Neuron (in vitro differentiated cells): ENCODE data around the gene AURKAIP1.

ENCODE experiments used
- H2AFZ ChIP-seq: one replicate; pipeline ENCODE4 v1.6.1; 2013; ENCODE audit warnings: low read depth, mild to moderate bottlenecking, inconsistent platforms, low read length, moderate library complexity
- H3K27me3 ChIP-seq: one replicate; pipeline ENCODE4 v1.6.1; 2013; ENCODE audit warnings: low read length; ENCODE audit not compliant: insufficient read depth
- H3K36me3 ChIP-seq: one replicate; pipeline ENCODE4 v1.6.1; 2013; ENCODE audit warnings: low read length; ENCODE audit not compliant: insufficient read depth
- H3K4me1 ChIP-seq: one replicate; pipeline ENCODE4 v1.6.1; 2013; ENCODE audit warnings: low read length; ENCODE audit not compliant: insufficient read depth
- H3K4me3 ChIP-seq: 2 replicates; pipeline ENCODE4 v1.5.1; 2013; ENCODE audit warnings: mild to moderate bottlenecking, low read length, moderate library complexity
- H3K9me3 ChIP-seq: one replicate; pipeline ENCODE4 v1.6.1; 2013; ENCODE audit warnings: low read length

AURKAIP1 gene

DNA sequence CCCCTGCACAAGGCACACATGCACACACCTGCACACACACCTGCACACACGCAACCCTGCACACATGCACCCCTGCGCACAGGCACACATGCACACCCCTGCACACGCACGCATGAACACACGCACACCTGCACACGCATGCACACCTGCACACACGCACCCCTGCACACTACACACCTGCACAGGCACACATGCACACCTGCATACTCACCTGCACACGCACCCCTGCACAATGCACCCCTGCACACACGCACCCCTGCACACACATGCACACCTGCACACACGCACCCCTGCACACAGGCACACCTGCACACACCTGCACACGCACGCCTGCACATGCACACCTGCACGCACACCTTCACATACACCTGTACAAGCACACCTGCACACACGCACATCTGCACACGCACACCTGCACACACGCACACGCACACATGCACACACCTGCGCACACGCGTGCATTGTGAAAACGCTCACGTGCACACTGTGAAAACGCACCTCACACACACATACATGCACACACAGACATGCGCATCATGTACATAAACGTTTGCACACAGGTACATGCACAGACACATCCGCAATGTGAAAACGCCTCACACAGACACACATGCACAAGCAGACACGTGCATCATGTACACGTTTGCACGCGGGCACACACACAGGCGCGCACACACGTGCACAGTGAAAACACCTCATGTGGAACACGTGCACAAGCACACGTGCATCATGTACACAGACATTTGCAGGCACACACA is 34.0 kb downstream of the AURKAIP1 start:
- H3K9me3 ChIP-seq = no peaks in the 10 kb centered on the region

DNA sequence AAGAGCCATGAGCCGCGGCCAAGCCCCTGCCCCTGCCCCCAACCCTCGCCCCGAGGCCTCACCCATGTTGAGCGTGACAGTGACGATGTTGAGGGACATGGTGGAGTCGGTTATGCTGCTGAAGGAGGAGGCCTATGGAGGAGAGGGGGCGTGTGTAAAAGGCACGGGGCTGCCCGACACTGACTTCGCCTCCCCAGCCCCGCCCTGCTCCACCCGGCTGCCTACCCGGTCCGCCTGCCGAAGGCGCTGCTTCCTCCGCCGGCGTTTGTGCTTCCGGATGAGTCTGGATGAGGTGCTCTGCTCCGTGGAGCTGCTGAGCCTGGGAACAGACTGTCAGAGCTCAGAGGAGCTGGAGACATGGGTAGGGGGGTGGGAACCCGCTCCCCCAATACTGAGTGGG is 34.8 kb downstream of the AURKAIP1 start:
- H3K36me3 ChIP-seq = peaks cover 31% of the 10 kb centered on the region
- no peaks in the 10 kb centered on the region for H3K9me3 ChIP-seq
- no peak overlapping the region for H3K4me3 ChIP-seq
- H3K4me1 ChIP-seq = peaks cover 1% of the 10 kb centered on the region
- H3K27me3 ChIP-seq = no peaks in the 10 kb centered on the region
- no peak overlapping the region for H2AFZ ChIP-seq

More for the DNA sequence above, 34.0 kb downstream of the AURKAIP1 start:
- Histone ChIP-seq H3K4me3 (no peak overlapping the region), H3K27me3 (no peaks in the 10 kb centered on the region), H3K36me3 (peaks cover 31% of the 10 kb centered on the region), H2AFZ (no peak overlapping the region), H3K4me1 (peaks cover 2% of the 10 kb centered on the region)

DNA sequence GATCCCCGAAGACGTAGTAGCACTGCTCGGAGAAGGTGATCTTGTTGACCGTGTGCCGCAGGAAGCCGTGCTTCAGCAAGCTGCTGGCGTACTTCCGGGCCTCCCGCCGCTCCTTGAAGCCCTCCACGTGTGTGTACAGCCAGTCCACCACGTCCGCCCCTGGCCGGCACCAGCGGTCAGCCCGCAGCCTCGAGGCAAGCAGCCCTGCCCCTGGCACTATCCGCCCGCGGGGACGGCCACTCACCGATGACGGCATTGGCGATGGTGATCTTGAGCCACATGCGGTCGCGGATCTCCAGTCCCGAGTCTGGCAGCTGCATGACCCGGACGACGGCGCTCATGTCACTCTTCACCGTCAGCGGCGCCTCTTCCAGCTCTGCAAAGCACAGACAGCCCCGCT is 36.7 kb downstream of the AURKAIP1 start:
- Histone ChIP-seq H2AFZ (no peak overlapping the region), H3K27me3 (no peaks in the 10 kb centered on the region), H3K36me3 (peaks cover 31% of the 10 kb centered on the region), H3K4me3 (no peak overlapping the region), H3K4me1 (no peaks in the 10 kb centered on the region), H3K9me3 (no peaks in the 10 kb centered on the region)

DNA sequence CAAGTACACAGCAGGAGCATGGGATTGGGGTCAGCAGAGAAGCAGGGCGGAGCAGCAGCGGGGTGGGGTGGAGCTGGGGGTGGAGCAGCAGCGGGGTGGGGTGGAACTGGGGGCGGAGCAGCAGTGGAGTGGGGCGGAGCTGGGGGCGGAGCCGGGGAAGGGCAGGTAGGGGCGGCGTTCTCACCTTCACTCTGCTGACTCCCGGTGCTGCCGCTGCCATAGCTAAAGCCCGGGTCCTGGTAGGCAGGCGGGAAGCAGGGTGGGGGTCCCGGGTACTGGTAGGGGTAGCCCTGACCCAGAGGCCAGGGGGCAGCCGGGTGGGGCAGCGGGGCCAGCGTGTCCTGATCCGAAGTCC is 37.2 kb downstream of the AURKAIP1 start:
- H3K4me1 ChIP-seq = no peaks in the 10 kb centered on the region
- no peaks in the 10 kb centered on the region for H3K27me3 ChIP-seq
- peaks cover 31% of the 10 kb centered on the region for H3K36me3 ChIP-seq
- no peak overlapping the region for H2AFZ ChIP-seq
- no peaks in the 10 kb centered on the region for H3K9me3 ChIP-seq
- H3K4me3 ChIP-seq = no peak overlapping the region

DNA sequence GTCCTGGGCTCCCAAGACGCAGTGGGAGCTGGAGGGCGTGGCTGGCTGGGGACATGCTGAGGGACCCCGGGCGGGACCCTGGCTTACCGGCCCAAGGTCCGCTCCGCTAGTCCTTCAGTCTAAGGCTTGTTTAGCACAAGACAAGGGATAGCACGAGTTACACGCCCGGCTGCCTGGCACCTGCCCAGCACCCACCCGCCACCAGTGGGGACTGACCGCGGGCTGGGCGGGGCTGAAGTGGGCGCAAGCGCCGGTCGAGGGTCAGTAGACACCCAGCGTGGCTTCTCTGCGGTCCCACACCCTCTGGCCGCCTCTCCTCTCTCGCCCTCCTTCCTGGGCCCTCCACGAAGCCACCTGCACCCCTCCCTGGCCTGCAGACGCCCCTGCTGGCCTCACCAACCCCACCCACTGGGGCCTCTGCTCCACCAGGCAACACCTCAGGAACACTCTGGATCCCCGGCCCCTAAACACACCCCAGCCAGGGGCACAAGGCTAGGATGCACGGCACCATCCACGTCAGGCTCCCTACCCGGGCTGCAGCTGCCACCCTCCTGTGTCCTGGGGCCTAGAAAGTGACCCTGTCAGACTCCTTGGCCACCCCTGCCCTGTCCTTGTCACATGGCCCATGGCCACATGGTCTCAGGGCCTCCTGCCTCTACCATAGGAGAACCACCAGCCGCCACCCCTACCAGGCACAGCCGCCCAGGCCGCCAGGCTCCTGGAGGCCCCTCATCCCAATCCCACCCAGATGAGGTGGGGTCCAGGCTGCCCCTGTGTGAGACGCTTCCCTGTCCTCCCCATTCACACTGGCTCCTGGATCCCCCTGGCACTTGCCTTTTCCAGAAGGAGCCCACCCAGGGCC is 37.8 kb downstream of the AURKAIP1 start:
- Histone ChIP-seq H2AFZ (no peak overlapping the region), H3K4me1 (no peaks in the 10 kb centered on the region), H3K27me3 (no peaks in the 10 kb centered on the region), H3K36me3 (peaks cover 31% of the 10 kb centered on the region), H3K4me3 (no peak overlapping the region), H3K9me3 (no peaks in the 10 kb centered on the region)

DNA sequence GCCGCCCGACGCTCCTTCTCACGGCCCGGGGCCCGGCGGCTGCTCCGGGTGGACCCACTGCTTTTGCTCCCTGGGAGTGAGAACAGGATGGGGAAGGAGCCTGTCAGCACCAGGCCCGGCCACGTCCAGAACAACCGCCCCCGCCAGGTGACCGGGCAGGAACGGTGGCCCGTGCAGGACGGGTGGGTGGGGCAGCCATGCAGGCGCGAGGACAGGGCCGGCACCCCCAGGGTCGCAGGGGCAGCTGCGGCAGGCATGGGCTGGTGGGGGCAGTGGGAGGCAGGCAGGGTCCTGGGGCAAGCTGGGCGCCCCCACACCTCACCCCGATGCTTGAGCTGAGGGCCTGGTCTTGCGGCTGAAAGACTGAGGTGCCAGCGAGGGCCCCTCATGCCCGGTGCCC is 38.6 kb downstream of the AURKAIP1 start:
- no peaks in the 10 kb centered on the region for H3K27me3 ChIP-seq
- peaks cover under 1% of the 10 kb centered on the region for H3K4me1 ChIP-seq
- peaks cover 29% of the 10 kb centered on the region for H3K36me3 ChIP-seq

DNA sequence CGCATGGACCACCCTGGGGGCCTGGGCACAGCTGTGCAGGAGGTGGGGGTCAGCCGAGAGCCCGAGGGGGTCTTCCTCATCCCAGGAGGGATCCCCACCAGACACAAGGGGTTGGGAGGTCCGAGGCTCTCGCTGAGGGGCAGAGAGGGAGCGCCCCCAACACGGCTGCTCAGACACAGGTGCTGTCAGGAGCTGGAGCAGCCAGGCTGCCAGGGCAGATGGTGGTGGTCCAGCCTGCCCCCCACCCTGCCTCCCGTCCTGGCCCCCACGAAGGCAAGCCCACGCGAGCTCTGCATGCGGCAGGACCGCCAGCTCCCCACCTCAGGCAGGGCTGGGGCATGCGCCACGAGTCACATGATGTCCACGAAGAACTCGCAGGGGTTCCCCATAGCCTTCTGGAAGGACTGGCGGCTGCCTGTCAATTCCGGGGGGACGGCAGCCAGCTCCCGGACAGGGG is 39.2 kb downstream of the AURKAIP1 start:
- Histone ChIP-seq H3K4me1 (peaks cover 7% of the 10 kb centered on the region), H3K27me3 (no peaks in the 10 kb centered on the region), H3K9me3 (no peaks in the 10 kb centered on the region), H3K36me3 (peaks cover 23% of the 10 kb centered on the region), H2AFZ (no peak overlapping the region), H3K4me3 (no peak overlapping the region)

More for the DNA sequence above, 38.6 kb downstream of the AURKAIP1 start:
- Histone ChIP-seq H3K9me3 (no peaks in the 10 kb centered on the region), H2AFZ (no peak overlapping the region), H3K4me3 (no peak overlapping the region)

DNA sequence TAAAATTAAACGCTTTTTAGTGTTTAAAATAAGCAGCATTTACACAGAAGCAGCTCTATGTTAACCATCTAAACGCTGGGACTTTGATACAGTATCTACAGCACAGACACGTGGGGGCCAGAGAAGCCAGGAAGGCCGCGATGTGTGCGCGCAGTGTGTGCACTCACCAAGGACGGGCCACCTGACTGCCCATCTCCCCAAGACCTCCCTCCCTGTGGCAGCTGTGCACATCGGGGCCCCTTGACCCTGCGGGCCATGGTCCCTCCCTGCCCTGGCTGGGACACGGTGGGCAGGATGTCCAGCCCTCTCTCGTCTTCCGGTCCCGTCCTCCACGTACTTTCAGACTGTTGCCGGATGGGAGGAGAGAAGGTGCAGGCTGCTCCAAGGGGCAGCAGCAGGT is 39.7 kb downstream of the AURKAIP1 start:
- Histone ChIP-seq H3K4me1 (peaks cover 12% of the 10 kb centered on the region), H3K9me3 (no peaks in the 10 kb centered on the region), H2AFZ (no peak overlapping the region), H3K36me3 (peaks cover 18% of the 10 kb centered on the region), H3K4me3 (no peak overlapping the region), H3K27me3 (no peaks in the 10 kb centered on the region)

DNA sequence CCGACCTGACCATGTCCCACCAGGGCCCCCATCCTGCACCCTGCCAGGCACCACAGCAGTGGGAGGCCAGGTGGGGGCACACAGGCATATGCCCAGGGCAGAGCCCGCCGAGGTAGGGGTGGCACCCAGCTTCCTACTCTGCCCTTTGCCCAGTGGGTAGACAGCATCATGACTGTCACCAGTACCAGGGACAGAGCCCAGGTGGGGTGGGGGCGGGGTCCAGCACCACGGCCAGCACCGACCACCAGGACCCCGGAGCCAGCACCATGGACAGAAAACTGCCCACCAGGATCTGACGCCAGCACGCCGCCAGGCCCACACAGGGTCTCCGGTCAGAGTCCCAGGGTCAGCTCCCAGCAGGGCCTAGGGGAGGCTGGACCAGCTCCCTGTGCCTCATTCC is 40.2 kb downstream of the AURKAIP1 start:
- Histone ChIP-seq H3K27me3 (no peaks in the 10 kb centered on the region), H3K36me3 (peaks cover 17% of the 10 kb centered on the region), H2AFZ (no peak overlapping the region), H3K4me1 (peaks cover 12% of the 10 kb centered on the region), H3K4me3 (no peak overlapping the region), H3K9me3 (no peaks in the 10 kb centered on the region)

DNA sequence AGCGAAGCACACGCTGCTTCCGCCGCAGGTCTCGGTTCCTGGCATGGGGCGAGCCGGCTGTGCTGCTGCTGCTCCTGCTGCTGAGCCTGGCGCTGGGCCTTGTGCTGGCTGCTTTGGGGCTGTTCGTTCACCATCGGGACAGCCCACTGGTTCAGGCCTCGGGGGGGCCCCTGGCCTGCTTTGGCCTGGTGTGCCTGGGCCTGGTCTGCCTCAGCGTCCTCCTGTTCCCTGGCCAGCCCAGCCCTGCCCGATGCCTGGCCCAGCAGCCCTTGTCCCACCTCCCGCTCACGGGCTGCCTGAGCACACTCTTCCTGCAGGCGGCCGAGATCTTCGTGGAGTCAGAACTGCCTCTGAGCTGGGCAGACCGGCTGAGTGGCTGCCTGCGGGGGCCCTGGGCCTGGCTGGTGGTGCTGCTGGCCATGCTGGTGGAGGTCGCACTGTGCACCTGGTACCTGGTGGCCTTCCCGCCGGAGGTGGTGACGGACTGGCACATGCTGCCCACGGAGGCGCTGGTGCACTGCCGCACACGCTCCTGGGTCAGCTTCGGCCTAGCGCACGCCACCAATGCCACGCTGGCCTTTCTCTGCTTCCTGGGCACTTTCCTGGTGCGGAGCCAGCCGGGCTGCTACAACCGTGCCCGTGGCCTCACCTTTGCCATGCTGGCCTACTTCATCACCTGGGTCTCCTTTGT is 41.3 kb downstream of the AURKAIP1 start:
- Histone ChIP-seq H3K27me3 (no peaks in the 10 kb centered on the region), H3K9me3 (no peaks in the 10 kb centered on the region), H3K4me3 (no peak overlapping the region), H3K36me3 (peaks cover 11% of the 10 kb centered on the region), H3K4me1 (peaks cover 12% of the 10 kb centered on the region), H2AFZ (no peak overlapping the region)

DNA sequence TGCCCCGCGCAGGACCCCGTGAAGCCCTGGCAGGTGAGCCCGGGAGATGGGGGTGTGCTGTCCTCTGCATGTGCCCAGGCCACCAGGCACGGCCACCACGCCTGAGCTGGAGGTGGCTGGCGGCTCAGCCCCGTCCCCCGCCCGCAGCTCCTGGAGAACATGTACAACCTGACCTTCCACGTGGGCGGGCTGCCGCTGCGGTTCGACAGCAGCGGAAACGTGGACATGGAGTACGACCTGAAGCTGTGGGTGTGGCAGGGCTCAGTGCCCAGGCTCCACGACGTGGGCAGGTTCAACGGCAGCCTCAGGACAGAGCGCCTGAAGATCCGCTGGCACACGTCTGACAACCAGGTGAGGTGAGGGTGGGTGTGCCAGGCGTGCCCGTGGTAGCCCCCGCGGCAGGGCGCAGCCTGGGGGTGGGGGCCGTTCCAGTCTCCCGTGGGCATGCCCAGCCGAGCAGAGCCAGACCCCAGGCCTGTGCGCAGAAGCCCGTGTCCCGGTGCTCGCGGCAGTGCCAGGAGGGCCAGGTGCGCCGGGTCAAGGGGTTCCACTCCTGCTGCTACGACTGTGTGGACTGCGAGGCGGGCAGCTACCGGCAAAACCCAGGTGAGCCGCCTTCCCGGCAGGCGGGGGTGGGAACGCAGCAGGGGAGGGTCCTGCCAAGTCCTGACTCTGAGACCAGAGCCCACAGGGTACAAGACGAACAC is 42.1 kb downstream of the AURKAIP1 start:
- Histone ChIP-seq H3K27me3 (no peaks in the 10 kb centered on the region), H3K4me3 (no peak overlapping the region), H3K4me1 (peaks cover 12% of the 10 kb centered on the region), H2AFZ (no peak overlapping the region), H3K36me3 (peaks cover 9% of the 10 kb centered on the region), H3K9me3 (no peaks in the 10 kb centered on the region)

DNA sequence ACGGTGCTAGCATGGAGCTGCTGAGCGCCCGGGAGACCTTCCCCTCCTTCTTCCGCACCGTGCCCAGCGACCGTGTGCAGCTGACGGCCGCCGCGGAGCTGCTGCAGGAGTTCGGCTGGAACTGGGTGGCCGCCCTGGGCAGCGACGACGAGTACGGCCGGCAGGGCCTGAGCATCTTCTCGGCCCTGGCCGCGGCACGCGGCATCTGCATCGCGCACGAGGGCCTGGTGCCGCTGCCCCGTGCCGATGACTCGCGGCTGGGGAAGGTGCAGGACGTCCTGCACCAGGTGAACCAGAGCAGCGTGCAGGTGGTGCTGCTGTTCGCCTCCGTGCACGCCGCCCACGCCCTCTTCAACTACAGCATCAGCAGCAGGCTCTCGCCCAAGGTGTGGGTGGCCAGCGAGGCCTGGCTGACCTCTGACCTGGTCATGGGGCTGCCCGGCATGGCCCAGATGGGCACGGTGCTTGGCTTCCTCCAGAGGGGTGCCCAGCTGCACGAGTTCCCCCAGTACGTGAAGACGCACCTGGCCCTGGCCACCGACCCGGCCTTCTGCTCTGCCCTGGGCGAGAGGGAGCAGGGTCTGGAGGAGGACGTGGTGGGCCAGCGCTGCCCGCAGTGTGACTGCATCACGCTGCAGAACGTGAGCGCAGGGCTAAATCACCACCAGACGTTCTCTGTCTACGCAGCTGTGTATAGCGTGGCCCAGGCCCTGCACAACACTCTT is 42.8 kb downstream of the AURKAIP1 start:
- H2AFZ ChIP-seq = no peak overlapping the region
- peaks cover 12% of the 10 kb centered on the region for H3K4me1 ChIP-seq
- peaks cover 12% of the 10 kb centered on the region for H3K36me3 ChIP-seq
- H3K27me3 ChIP-seq = no peaks in the 10 kb centered on the region
- H3K9me3 ChIP-seq = no peaks in the 10 kb centered on the region
- H3K4me3 ChIP-seq = no peak overlapping the region
